ENCODE results near the gene HAO2. TPM values are rescaled to one million over a fixed set of nuclear protein-coding genes. Genes with fewer than 3 reads are reported as not detected.

HAO2 gene
- total RNA-seq, 1 experiment from 2014 or later: 0.13 TPM

- Mint-ChIP-seq H3K27ac (peak overlapping the region in 2 of 3 experiments; percentile 69 to 89; a peak in 4 of 7 replicates), H3K27me3 (ENCODE audit: low read depth) (peaks cover 16% of the 10 kb centered on the region), H3K9me3 (peaks cover 5 to 8% of the 10 kb centered on the region in 2 experiments; a peak in 4 of 5 replicates), H3K36me3 (ENCODE audit: insufficient read depth in 1 of 3, low read depth in 3 of 3) (peaks cover 6 to 9% (median 8%) of the 10 kb centered on the region in 3 experiments), H3K4me1 (peaks cover 53 to 65% of the 10 kb centered on the region in 2 experiments), H3K4me3 (no peak overlapping the region)
- no peak for TF ChIP-seq CTCF (conservative IDR thresholded peaks at IDR 0.05)
- no peak overlapping the region for H4K8ac ChIP-seq (replicated peaks; ENCODE audit: insufficient read length, low read depth, low read length)
- no peaks in the 10 kb centered on the region for H3K79me2 ChIP-seq (ENCODE audit: insufficient read depth, low read length)
- no peak overlapping the region for H4K91ac ChIP-seq (ENCODE audit: insufficient read length, low read depth, low read length)
- H2AFZ ChIP-seq (ENCODE audit: low read length): no peak overlapping the region
- H2AK5ac ChIP-seq (ENCODE audit: insufficient read length, low read length): no peak overlapping the region
- H3K14ac ChIP-seq (ENCODE audit: insufficient read depth, low read length): no peak overlapping the region
- H3K4ac ChIP-seq (ENCODE audit: low read depth, low read length): no peak overlapping the region
- DNase-seq: no peak
- no peak overlapping the region for H2BK15ac ChIP-seq (ENCODE audit: low read depth, low read length)
- no peak overlapping the region for H3K23ac ChIP-seq (ENCODE audit: insufficient read length, low read depth, low read length)
- H4K5ac ChIP-seq (ENCODE audit: insufficient read length, low read depth, low read length): no peak overlapping the region
- H2BK5ac ChIP-seq (ENCODE audit: insufficient read length, low read length): no peak overlapping the region
- no peak overlapping the region for H2BK20ac ChIP-seq (ENCODE audit: low read depth, low read length, poor library complexity, severe bottlenecking)
- H3K9me3 ChIP-seq (ENCODE audit: control insufficient read depth, low read depth, low read length): no peaks in the 10 kb centered on the region
- H3T11ph ChIP-seq (ENCODE audit: low read length): no peak overlapping the region
- no peak overlapping the region for H3K18ac ChIP-seq (ENCODE audit: insufficient read length, low read depth, low read length)
- no CpG with 5 or more reads among the region's 4 CpGs for WGBS (ENCODE audit: extremely low coverage, insufficient read length, low lambda C conversion rate)
- no peak overlapping the region for H2BK120ac ChIP-seq (ENCODE audit: low read depth, low read length, poor library complexity, severe bottlenecking)
- no peaks in the 10 kb centered on the region for H3K23me2 ChIP-seq (ENCODE audit: insufficient read length, low read depth, low read length, poor library complexity, severe bottlenecking)
- no peaks in the 10 kb centered on the region for H4K20me1 ChIP-seq (ENCODE audit: control insufficient read depth, insufficient read depth, insufficient read length)
- no peak overlapping the region for H3K56ac ChIP-seq (ENCODE audit: insufficient read length, low read depth, low read length)
- H3K27me3 ChIP-seq (ENCODE audit: insufficient read depth, low read length): no peaks in the 10 kb centered on the region
- H3K79me1 ChIP-seq (ENCODE audit: insufficient read depth, low read depth, low read length, poor library complexity, severe bottlenecking): no peaks in the 10 kb centered on the region
- H3K4me2 ChIP-seq (ENCODE audit: insufficient read depth, insufficient read length, low read length): no peak overlapping the region
- H3K27ac ChIP-seq (ENCODE audit: insufficient read length, low read depth, low read length): no peak overlapping the region
- peaks cover 25% of the 10 kb centered on the region for H3K4me1 ChIP-seq (ENCODE audit: insufficient read depth, low read length)
- H2BK12ac ChIP-seq (ENCODE audit: insufficient read length, low read depth, low read length): no peak overlapping the region
- H3K9ac ChIP-seq (ENCODE audit: extremely low read depth, insufficient read length, low read length): no peak overlapping the region
Measured at GRCh38 chr1:119336848-119337247, 31.7 kb upstream of the HAO2 start.
